ENCODE data around the gene SPATA31E1. TPM values are rescaled to one million over a fixed set of nuclear protein-coding genes. Genes with fewer than 3 reads are reported as not detected.

The SPATA31E1 gene
- total and polyA plus RNA-seq, 10 of the 15 experiments (the other 5 are each of a cell fraction or from before 2014, with no cell fraction given), result not detected

DNA sequence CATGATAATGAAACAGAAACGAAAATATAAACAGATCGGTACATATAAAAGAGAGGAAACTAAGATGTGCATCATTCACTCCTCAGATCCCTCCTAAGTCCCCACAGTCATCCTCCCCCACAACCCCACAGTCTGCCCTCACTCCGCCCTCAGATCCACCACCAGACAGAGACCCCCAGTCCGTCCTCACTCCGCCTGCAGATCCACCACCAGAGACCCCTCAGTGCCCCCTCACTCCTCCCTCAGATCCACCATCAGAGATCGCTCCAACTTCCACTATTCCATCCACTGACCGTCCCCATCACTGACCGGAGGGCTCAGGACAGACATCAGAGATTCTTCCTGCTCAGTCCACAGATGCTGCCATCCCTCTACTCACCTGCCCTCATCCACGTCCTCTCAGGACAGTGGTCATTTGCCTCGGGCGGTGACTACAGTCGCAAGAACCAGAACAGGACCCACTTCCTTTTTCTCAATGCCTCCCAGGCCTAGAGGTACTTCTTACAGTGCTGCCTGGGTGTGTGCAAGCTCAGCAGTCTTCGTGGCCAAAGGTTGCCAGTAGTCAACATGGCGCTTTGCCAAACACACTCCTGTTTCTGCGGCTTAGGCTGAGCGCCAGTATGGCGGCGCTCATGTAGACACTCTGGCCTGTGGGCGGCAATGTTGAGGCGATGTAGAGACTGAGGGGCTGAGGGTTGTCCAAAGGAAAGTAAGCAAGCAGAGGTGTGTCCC is 26.8 kb downstream of the SPATA31E1 start:
- Histone ChIP-seq H3K4me2 (ENCODE audit: control insufficient read depth, insufficient read depth) (no peak overlapping the region), H3K27ac (ENCODE audit: control insufficient read depth, insufficient read depth) (no peak overlapping the region), H3K36me3 (ENCODE audit: control insufficient read depth in 2 of 2, insufficient read depth in 2 of 2, low read length in 1 of 2) (no peaks in the 10 kb centered on the region), H3K9ac (ENCODE audit: control insufficient read depth, insufficient read depth, low read length) (no peak overlapping the region), H3K4me1 (ENCODE audit: control insufficient read depth, insufficient read depth, low read length) (no peaks in the 10 kb centered on the region), H3K27me3 (replicated peaks in 1 of 2; ENCODE audit: control insufficient read depth in 2 of 2, insufficient read depth in 2 of 2, low read length in 1 of 2) (no peaks in the 10 kb centered on the region), H4K20me1 (ENCODE audit: control insufficient read depth, insufficient read depth) (no peaks in the 10 kb centered on the region), H3K9me3 (replicated peaks; ENCODE audit: control insufficient read depth, insufficient read depth, low read length) (no peaks in the 10 kb centered on the region), H3K4me3 (no peak overlapping the region), H3K79me2 (ENCODE audit: control insufficient read depth, insufficient read depth, low read length) (no peaks in the 10 kb centered on the region), H2AFZ (ENCODE audit: control insufficient read depth, low read depth, low read length) (no peak overlapping the region)
- SMC1A ChIA-PET (ENCODE audit: uncharacterized antibody, unreplicated experiment), result no interaction called here
- whole genome bisulfite sequencing (ENCODE audit: insufficient coverage, insufficient replicate concordance, low lambda C conversion rate, missing lambda C conversion rate), result 62% methylated on average over 20 of the region's 20 CpGs
- in situ Hi-C loops (cut with MboI) (no loop called here), intact Hi-C loops (cut with micrococcal nuclease; ENCODE audit: unreplicated experiment) (no loop called here)
- ATAC-seq (peak; percentile 42; the same call in 1 of the 3 replicates), FAIRE-seq (no peak), DNase-seq (ENCODE audit: low read depth, low spot score) (no peak)
- CTCF ChIA-PET, result no interaction called here
- TF ChIP-seq, protein P1, sequence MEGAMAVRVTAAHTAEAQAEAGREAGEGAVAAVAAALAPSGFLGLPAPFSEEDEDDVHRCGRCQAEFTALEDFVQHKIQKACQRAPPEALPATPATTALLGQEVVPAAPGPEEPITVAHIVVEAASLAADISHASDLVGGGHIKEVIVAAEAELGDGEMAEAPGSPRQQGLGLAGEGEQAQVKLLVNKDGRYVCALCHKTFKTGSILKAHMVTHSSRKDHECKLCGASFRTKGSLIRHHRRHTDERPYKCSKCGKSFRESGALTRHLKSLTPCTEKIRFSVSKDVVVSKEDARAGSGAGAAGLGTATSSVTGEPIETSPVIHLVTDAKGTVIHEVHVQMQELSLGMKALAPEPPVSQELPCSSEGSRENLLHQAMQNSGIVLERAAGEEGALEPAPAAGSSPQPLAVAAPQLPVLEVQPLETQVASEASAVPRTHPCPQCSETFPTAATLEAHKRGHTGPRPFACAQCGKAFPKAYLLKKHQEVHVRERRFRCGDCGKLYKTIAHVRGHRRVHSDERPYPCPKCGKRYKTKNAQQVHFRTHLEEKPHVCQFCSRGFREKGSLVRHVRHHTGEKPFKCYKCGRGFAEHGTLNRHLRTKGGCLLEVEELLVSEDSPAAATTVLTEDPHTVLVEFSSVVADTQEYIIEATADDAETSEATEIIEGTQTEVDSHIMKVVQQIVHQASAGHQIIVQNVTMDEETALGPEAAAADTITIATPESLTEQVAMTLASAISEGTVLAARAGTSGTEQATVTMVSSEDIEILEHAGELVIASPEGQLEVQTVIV (IDR thresholded peaks at IDR 0.05; ENCODE audit: borderline replicate concordance, partially characterized antibody), result no peak
- TF ChIP-seq, protein P2, sequence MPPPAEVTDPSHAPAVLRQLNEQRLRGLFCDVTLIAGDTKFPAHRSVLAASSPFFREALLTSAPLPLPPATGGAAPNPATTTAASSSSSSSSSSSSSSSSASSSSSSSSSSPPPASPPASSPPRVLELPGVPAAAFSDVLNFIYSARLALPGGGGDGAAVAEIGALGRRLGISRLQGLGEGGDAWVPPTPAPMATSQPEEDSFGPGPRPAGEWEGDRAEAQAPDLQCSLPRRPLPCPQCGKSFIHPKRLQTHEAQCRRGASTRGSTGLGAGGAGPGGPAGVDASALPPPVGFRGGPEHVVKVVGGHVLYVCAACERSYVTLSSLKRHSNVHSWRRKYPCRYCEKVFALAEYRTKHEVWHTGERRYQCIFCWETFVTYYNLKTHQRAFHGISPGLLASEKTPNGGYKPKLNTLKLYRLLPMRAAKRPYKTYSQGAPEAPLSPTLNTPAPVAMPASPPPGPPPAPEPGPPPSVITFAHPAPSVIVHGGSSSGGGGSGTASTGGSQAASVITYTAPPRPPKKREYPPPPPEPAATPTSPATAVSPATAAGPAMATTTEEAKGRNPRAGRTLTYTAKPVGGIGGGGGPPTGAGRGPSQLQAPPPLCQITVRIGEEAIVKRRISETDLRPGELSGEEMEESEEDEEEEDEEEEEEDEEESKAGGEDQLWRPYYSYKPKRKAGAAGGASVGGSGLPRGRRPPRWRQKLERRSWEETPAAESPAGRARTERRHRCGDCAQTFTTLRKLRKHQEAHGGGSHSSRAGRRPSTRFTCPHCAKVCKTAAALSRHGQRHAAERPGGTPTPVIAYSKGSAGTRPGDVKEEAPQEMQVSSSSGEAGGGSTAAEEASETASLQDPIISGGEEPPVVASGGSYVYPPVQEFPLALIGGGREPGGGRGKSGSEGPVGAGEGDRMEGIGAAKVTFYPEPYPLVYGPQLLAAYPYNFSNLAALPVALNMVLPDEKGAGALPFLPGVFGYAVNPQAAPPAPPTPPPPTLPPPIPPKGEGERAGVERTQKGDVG (CRISPR knock-in tag; IDR thresholded peaks at IDR 0.05), result no peak
- TF ChIP-seq KAT2A (conservative IDR thresholded peaks at IDR 0.05; ENCODE audit: control insufficient read depth, low read depth, low read length) (no peak), SUPT20H (IDR thresholded peaks at IDR 0.05; ENCODE audit: borderline replicate concordance, control insufficient read depth, low read depth, low read length) (no peak), TCF3 (IDR thresholded peaks at IDR 0.05; ENCODE audit: borderline replicate concordance, insufficient read depth, low read depth, low read length) (no peak), BHLHE40 (IDR thresholded peaks at IDR 0.05; ENCODE audit: borderline replicate concordance in 1 of 2, low read depth in 2 of 2, low read length in 1 of 2) (no peak), CBX5 (IDR thresholded peaks at IDR 0.05; ENCODE audit: low read depth) (no peak), SPI1 (IDR thresholded peaks at IDR 0.05; ENCODE audit: borderline replicate concordance, insufficient read depth, low read depth, low read length) (no peak), GABPA (IDR thresholded peaks at IDR 0.05; ENCODE audit: low read depth) (no peak), NRF1 (conservative IDR thresholded peaks at IDR 0.05; ENCODE audit: low read depth, low read length) (no peak), MTA2 (IDR thresholded peaks at IDR 0.05; ENCODE audit: low read depth) (no peak), MLLT1 (IDR thresholded peaks at IDR 0.05) (no peak), IKZF1 (conservative IDR thresholded peaks at IDR 0.05) (no peak), ZBTB33 (IDR thresholded peaks at IDR 0.05) (no peak)
- BruUV-seq (replicated peaks), result no TSS peak
- POLR2A ChIA-PET, result no interaction called here
- RAD21 ChIA-PET (ENCODE audit: unreplicated experiment), result no interaction called here

All from GM12878 (cell line).